K562 (cell line): Measurements from ENCODE around the gene SPI1. TPM values are rescaled to one million over a fixed set of nuclear protein-coding genes. Genes with fewer than 3 reads are reported as not detected.
A peak's percentile ranks its signal among the peaks of the same experiment; 100 is the strongest.

Experiments used
- ATAC-seq: fragments of 200-7000 bp; cut with Tn5 transposase; 3 replicates; pipeline ENCODE4 v1.9.1; 2020; ENCODE audit warnings: moderate library complexity
- BruUV-seq: library from RNA; stranded (reverse); fragments of 400-500 nt; replicated peaks from 2 replicates; lab custom pipeline; 2021; lab: Mats Ljungman, UMichigan
- CTCF ChIA-PET: fragments of 300-600 bp; formaldehyde crosslinking; extraction: SDS; loops from one replicate; lab custom pipeline; 2021; ENCODE audit warnings: low intra/inter-chr PET ratio; lab: Yijun Ruan, JAX
- POLR2A ChIA-PET: fragments of 300-600, 350-650 bp; sonication (Branson Sonifier 250); formaldehyde crosslinking; extraction: SDS; loops from one replicate; lab custom pipeline; 2021; ENCODE audit warnings: antibody characterized with exemption, inconsistent platforms; lab: Yijun Ruan, JAX
- DNase-seq, 4 experiments: peaks; one replicate each; pipeline versions ENCODE4 v3.0.0 to v3.0.0-alpha.2; 2011 to 2018; ENCODE audit warnings: low spot score in 3 of 4, mixed read lengths in 3 of 4; ENCODE audit errors: extremely low read depth in 1 of 4
- FAIRE-seq: peaks from 2 replicates; lab custom pipeline; 2011; peaks lifted over from hg19 to GRCh38; lab: Jason Lieb, UNC
- H2AFZ ChIP-seq: 2 replicates; pipeline ENCODE4 v1.6.0; 2011; ENCODE audit warnings: low read depth, low read length, control low read depth, inconsistent platforms
- H3K27ac ChIP-seq: fragments of 200-600 bp; 3 replicates; pipeline ENCODE4 v1.8.0; 2011; ENCODE audit warnings: low read depth, mild to moderate bottlenecking, control low read depth, inconsistent platforms, low read length, moderate library complexity, mixed read lengths; ENCODE audit errors: extremely low read depth
- H3K27me3 ChIP-seq, 2 experiments: fragments of 300-600 bp in 1 of 2; 2 replicates in 1 of 2; 3 replicates in 1 of 2; pipeline versions ENCODE4 v1.6.0 to v1.8.0; 2011; ENCODE audit warnings: inconsistent platforms in 2 of 2, low read length in 2 of 2, mild to moderate bottlenecking in 1 of 2, mixed read lengths in 1 of 2, moderate library complexity in 1 of 2; ENCODE audit not compliant: control insufficient read depth in 2 of 2, insufficient read depth in 2 of 2
- H3K36me3 ChIP-seq: fragments of 300-600 bp; 3 replicates; pipeline ENCODE4 v1.8.0; 2011; ENCODE audit warnings: mild to moderate bottlenecking, low read length, inconsistent platforms; ENCODE audit not compliant: control insufficient read depth, insufficient read depth
- H3K4me1 ChIP-seq, 2 experiments: fragments of 200-600 bp in 1 of 2; replicated peaks in 1 of 2; 2 replicates in 1 of 2; 3 replicates in 1 of 2; pipeline versions ENCODE4 v1.5.1 to v1.8.0; 2011; ENCODE audit warnings: inconsistent platforms in 2 of 2, low read length in 2 of 2, mild to moderate bottlenecking in 1 of 2, mixed read lengths in 1 of 2, moderate library complexity in 1 of 2; ENCODE audit not compliant: control insufficient read depth in 2 of 2, insufficient read depth in 2 of 2
- H3K4me2 ChIP-seq: 2 replicates; pipeline ENCODE4 v1.6.1; 2011; ENCODE audit warnings: low read length, control low read depth, inconsistent platforms, mixed read lengths; ENCODE audit not compliant: insufficient read depth
- H3K4me3 ChIP-seq: fragments of 200-600 bp; sonication (generic), shearing (Covaris generic); 2 replicates; pipeline ENCODE4 v1.5.1; 2016; ENCODE audit warnings: control low read depth, inconsistent platforms
- H3K79me2 ChIP-seq: fragments of 200-600 bp; 3 replicates; pipeline ENCODE4 v1.8.0; 2011; ENCODE audit warnings: low read length, inconsistent platforms; ENCODE audit not compliant: control insufficient read depth, insufficient read depth
- H3K9ac ChIP-seq, 2 experiments: 2 replicates each; pipeline versions ENCODE4 v1.6.0 to v1.6.1; 2011; ENCODE audit warnings: low read depth in 2 of 2, low read length in 2 of 2, control low read depth in 1 of 2, inconsistent platforms in 1 of 2, mild to moderate bottlenecking in 1 of 2, mixed read lengths in 1 of 2; ENCODE audit not compliant: insufficient read depth in 1 of 2
- H3K9me1 ChIP-seq: one replicate; pipeline ENCODE4 v1.6.0; 2011; ENCODE audit warnings: inconsistent platforms, mild to moderate bottlenecking, low read length, moderate library complexity; ENCODE audit not compliant: control insufficient read depth, insufficient read depth
- H3K9me3 ChIP-seq: replicated peaks from 2 replicates; pipeline ENCODE4 v1.5.1; 2011; ENCODE audit warnings: low read depth, low read length, inconsistent platforms; ENCODE audit not compliant: control insufficient read depth, insufficient read depth
- H4K20me1 ChIP-seq: replicated peaks from 2 replicates; pipeline ENCODE4 v1.6.1; 2011; ENCODE audit warnings: low read length, inconsistent platforms, mixed read lengths; ENCODE audit not compliant: control insufficient read depth, insufficient read depth
- CCNT2 ChIP-seq: IDR thresholded peaks from 2 replicates; pipeline ENCODE4 v1.6.1; 2011; ENCODE audit warnings: borderline replicate concordance, low read depth, mild to moderate bottlenecking, moderate library complexity, mixed read lengths, low read length; ENCODE audit not compliant: insufficient read length; ENCODE audit errors: extremely low read depth
- CREB3 ChIP-seq: fragments of 450-650 bp; conservative IDR thresholded peaks from 2 replicates; pipeline ENCODE4 v1.6.1; 2016; ENCODE audit warnings: missing genetic modification characterization, low read depth, mild to moderate bottlenecking, missing compliant biosample characterization, moderate library complexity
- EGR1 ChIP-seq: fragments of 450-650 bp; conservative IDR thresholded peaks from 2 replicates; pipeline ENCODE4 v1.6.1; 2017; ENCODE audit warnings: mild to moderate bottlenecking
- EHMT2 ChIP-seq: fragments of 450-650 bp; IDR thresholded peaks from 2 replicates; pipeline ENCODE4 v1.6.1; 2018; ENCODE audit warnings: antibody characterized with exemption
- ERF ChIP-seq: fragments of 450-650 bp; formaldehyde crosslinking; IDR thresholded peaks from 2 replicates; pipeline ENCODE4 v1.4.0; 2020; ENCODE audit warnings: mild to moderate bottlenecking, mixed read lengths
- HDAC3 ChIP-seq: fragments of 450-650 bp; IDR thresholded peaks from 2 replicates; pipeline ENCODE4 v1.6.1; 2018; ENCODE audit warnings: borderline replicate concordance, mild to moderate bottlenecking, moderate library complexity; ENCODE audit not compliant: partially characterized antibody
- IRF2 ChIP-seq: sonication (generic); formaldehyde crosslinking; IDR thresholded peaks from 2 replicates; pipeline ENCODE4 v1.8.1; 2022; ENCODE audit warnings: mild to moderate bottlenecking, missing genetic modification reagents
- SRSF9 ChIP-seq: fragments of 200-400 bp; formaldehyde crosslinking; IDR thresholded peaks from 2 replicates; pipeline ENCODE4 v1.6.1; 2017; ENCODE audit warnings: low read depth, low read length, borderline replicate concordance
- ZNF766 ChIP-seq: fragments of 200-800 bp; sonication (Bioruptor generic); conservative IDR thresholded peaks from 2 replicates; pipeline ENCODE4 v1.6.1; 2016; ENCODE audit warnings: missing genetic modification characterization, missing compliant biosample characterization
- ZNF77 ChIP-seq: fragments of 250-450 bp; sonication (Bioruptor Pico); IDR thresholded peaks from 2 replicates; pipeline ENCODE4 v1.5.0; 2020
- WGBS: fragments of 100-300 bp; shearing (Covaris generic); methylation state at CpG from one replicate; pipeline ENCODE4 v1.1.6; 2016; ENCODE audit warnings: low coverage, mixed read lengths; ENCODE audit not compliant: insufficient coverage; ENCODE audit errors: missing lambda C conversion rate; 5-methylcytosine and 5-hydroxymethylcytosine counted together
- in situ Hi-C: fragments of 300-500 bp; cut with MboI; formaldehyde crosslinking; loops from 4 replicates; pipeline ENCODE4 v1.15.0; 2018; ENCODE audit warnings: inconsistent platforms, mixed read lengths
- intact Hi-C: fragments of 100-400 bp; cut with micrococcal nuclease; formaldehyde crosslinking; loops from 2 replicates; pipeline ENCODE4 v1.14.2; 2022
- polyA plus RNA-seq, 8 experiments: library from polyadenylated mRNA; depleted of rRNA in 4 of 8; stranded (reverse) in 5 of 8; unstranded in 3 of 8; fragments of >200 nt; fragmentation: Nextera tagmentation in 2 of 8; fragmentation: Illumina TruSeq in 1 of 8; extraction: Ambion mirVana in 2 of 8; extraction: Trizol in 1 of 8; gene quantifications; 2 replicates each; pipeline versions ENCODE4 v1.2.1 to v1.2.3, GENCODE V29; 2011 to 2014; ENCODE audit warnings: inconsistent platforms in 1 of 8, missing spikeins in 1 of 8
- total RNA-seq, 7 experiments: library from RNA; depleted of rRNA in 6 of 7; stranded (reverse); fragments of >200 nt in 6 of 7; fragmentation: Illumina TruSeq in 2 of 7; extraction: Trizol in 2 of 7; gene quantifications; 2 replicates each; pipeline versions ENCODE4 v1.2.1 to v1.2.3, GENCODE V29; 2011 to 2021; ENCODE audit warnings: low replicate concordance in 1 of 7
- TF ChIP-seq, protein P1 (sequence below): fragments of 450-650 bp; IDR thresholded peaks from 2 replicates; pipeline ENCODE4 v1.6.1; 2016
- TF ChIP-seq, protein P2 (sequence below): sonication (generic); formaldehyde crosslinking; IDR thresholded peaks from 2 replicates; pipeline ENCODE4 v1.8.0; 2022; ENCODE audit warnings: mild to moderate bottlenecking, missing genetic modification reagents
- TF ChIP-seq, protein P3 (sequence below): fragments of 150-350 bp; IDR thresholded peaks from 2 replicates; pipeline ENCODE4 v1.6.1; 2014; ENCODE audit warnings: low read depth, mild to moderate bottlenecking, low read length, borderline replicate concordance

SPI1 gene
- total and polyA plus RNA-seq, 9 of the 15 experiments (the other 6 are each of a cell fraction or from before 2014, with no cell fraction given), result 0.10 to 33.7 (median 10.3) TPM

DNA sequence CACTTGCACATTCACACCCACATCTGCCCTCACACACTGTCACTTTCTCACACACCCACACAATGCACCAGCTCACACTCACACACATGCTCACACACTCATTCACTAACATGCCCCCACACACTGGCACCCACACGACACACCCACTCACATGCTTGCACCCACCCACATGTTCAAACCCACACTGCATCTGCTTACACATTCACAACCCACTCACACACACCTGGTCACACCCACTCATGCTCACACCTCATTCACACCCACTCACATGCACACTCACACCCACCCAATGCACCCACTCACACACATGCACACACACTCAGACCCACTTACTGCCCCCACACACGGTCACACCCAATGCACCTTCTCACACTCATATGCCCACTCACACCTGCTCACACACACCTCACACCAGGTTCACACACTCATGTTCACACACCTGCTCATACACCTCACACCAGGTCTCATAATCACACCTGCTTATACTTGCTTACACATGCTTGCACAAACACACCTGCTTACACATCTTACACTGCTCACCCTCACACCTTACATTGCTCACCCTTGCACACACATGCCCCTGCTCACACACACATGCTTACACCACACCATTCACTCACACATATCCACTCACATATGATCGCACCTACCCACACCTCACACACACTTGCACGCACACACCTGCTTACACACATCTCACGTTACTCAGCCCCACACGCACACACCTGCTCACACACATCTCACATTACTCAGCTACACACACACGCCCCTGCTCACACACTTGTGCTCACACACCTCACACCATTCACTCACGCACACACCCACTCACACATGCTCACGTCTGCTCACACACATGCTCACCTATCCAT lies 22.0 kb downstream of the SPI1 start:
- no peak overlapping the region for H2AFZ ChIP-seq
- no peaks in the 10 kb centered on the region for H4K20me1 ChIP-seq
- H3K4me2 ChIP-seq, result 0 out of 2 replicates have a peak overlapping the region, but pooled peaks have one; percentile 7
- 0 out of 3 replicates have a peak, but pooled peaks cover 3% of the 10 kb centered on the region for H3K36me3 ChIP-seq
- no TSS peak for BruUV-seq
- no peaks in the 10 kb centered on the region for H3K79me2 ChIP-seq
- 65% methylated on average over 9 of the region's 9 CpGs for WGBS
- H3K9me3 ChIP-seq, result peaks cover 13% of the 10 kb centered on the region
- CTCF ChIA-PET, result interaction anchor here (1.3 to 3.2 kb wide), 3 partner anchors 98 to 179 kb away, joined by 3 to 46 read pairs (median 10); partner anchors contain the start of genes ARFGAP2 and NR1H3
- in situ Hi-C loops, result loop anchor here (10.0 kb wide), 1 partner anchor 472 kb away; no protein-coding TSS in a partner anchor
- H3K4me3 ChIP-seq, result no peak overlapping the region
- H3K4me1 ChIP-seq, result peaks cover 0 to 45% of the 10 kb centered on the region in 2 experiments; a peak in 3 of 5 replicates
- H3K9ac ChIP-seq, result no peak overlapping the region
- H3K9me1 ChIP-seq, result no peaks in the 10 kb centered on the region
- POLR2A ChIA-PET, result no interaction called here
- FAIRE-seq (no peak), DNase-seq (no peak), ATAC-seq (no peak)
- H3K27ac ChIP-seq, result no peak overlapping the region; the same call in 2 of the 3 replicates
- no peaks in the 10 kb centered on the region for H3K27me3 ChIP-seq
- intact Hi-C loops, result loop anchor here (10.0 kb wide), 2 partner anchors 48 to 472 kb away; partner anchors contain the start of gene SLC39A13
- TF ChIP-seq SRSF9, result no peak
- TF ChIP-seq, protein P1, sequence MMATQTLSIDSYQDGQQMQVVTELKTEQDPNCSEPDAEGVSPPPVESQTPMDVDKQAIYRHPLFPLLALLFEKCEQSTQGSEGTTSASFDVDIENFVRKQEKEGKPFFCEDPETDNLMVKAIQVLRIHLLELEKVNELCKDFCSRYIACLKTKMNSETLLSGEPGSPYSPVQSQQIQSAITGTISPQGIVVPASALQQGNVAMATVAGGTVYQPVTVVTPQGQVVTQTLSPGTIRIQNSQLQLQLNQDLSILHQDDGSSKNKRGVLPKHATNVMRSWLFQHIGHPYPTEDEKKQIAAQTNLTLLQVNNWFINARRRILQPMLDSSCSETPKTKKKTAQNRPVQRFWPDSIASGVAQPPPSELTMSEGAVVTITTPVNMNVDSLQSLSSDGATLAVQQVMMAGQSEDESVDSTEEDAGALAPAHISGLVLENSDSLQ, result no peak
- no peak for TF ChIP-seq CCNT2
- TF ChIP-seq ZNF77 (CRISPR knock-in tag), result no peak
- no peak for TF ChIP-seq ERF (CRISPR knock-in tag)
- TF ChIP-seq IRF2 (CRISPR knock-in tag), result peak; percentile 69; the same call in 1 of the 2 replicates
- TF ChIP-seq, protein P2, sequence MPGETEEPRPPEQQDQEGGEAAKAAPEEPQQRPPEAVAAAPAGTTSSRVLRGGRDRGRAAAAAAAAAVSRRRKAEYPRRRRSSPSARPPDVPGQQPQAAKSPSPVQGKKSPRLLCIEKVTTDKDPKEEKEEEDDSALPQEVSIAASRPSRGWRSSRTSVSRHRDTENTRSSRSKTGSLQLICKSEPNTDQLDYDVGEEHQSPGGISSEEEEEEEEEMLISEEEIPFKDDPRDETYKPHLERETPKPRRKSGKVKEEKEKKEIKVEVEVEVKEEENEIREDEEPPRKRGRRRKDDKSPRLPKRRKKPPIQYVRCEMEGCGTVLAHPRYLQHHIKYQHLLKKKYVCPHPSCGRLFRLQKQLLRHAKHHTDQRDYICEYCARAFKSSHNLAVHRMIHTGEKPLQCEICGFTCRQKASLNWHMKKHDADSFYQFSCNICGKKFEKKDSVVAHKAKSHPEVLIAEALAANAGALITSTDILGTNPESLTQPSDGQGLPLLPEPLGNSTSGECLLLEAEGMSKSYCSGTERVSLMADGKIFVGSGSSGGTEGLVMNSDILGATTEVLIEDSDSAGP, result no peak
- TF ChIP-seq HDAC3, result no peak
- TF ChIP-seq ZNF766 (CRISPR knock-in tag), result no peak
- peak; percentile 64 for TF ChIP-seq EGR1
- TF ChIP-seq EHMT2, result no peak
- TF ChIP-seq, protein P3, sequence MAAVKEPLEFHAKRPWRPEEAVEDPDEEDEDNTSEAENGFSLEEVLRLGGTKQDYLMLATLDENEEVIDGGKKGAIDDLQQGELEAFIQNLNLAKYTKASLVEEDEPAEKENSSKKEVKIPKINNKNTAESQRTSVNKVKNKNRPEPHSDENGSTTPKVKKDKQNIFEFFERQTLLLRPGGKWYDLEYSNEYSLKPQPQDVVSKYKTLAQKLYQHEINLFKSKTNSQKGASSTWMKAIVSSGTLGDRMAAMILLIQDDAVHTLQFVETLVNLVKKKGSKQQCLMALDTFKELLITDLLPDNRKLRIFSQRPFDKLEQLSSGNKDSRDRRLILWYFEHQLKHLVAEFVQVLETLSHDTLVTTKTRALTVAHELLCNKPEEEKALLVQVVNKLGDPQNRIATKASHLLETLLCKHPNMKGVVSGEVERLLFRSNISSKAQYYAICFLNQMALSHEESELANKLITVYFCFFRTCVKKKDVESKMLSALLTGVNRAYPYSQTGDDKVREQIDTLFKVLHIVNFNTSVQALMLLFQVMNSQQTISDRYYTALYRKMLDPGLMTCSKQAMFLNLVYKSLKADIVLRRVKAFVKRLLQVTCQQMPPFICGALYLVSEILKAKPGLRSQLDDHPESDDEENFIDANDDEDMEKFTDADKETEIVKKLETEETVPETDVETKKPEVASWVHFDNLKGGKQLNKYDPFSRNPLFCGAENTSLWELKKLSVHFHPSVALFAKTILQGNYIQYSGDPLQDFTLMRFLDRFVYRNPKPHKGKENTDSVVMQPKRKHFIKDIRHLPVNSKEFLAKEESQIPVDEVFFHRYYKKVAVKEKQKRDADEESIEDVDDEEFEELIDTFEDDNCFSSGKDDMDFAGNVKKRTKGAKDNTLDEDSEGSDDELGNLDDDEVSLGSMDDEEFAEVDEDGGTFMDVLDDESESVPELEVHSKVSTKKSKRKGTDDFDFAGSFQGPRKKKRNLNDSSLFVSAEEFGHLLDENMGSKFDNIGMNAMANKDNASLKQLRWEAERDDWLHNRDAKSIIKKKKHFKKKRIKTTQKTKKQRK, result no peak
- no peak for TF ChIP-seq CREB3 (tag)
